VCaP (cell line): ENCODE data around the gene CABP7.
"Not testable (repeated sequence)": the region's sequence is repeated elsewhere in the genome, so short reads cannot be mapped to it uniquely, and the experiment has no call there.

Experiments
- H3K27ac ChIP-seq: fragments of 450-650 bp; 2 replicates; pipeline ENCODE4 v1.5.1; 2017
- CTCF ChIP-seq: fragments of 450-650 bp; conservative IDR thresholded peaks from 2 replicates; pipeline ENCODE4 v1.5.1; 2017; ENCODE audit warnings: mild to moderate bottlenecking, moderate library complexity

CABP7 gene

GRCh38 chr22:29751669-29752068, 31.9 kb downstream of the CABP7 start:
- TF ChIP-seq CTCF = no peak

GRCh38 chr22:29753808-29754657, 34.2 kb downstream of the CABP7 start:
- no peak for TF ChIP-seq CTCF
- no peak overlapping the region for H3K27ac ChIP-seq

More at GRCh38 chr22:29751669-29752068, 31.9 kb downstream of the CABP7 start:
- no peak overlapping the region for H3K27ac ChIP-seq

- H3K27ac ChIP-seq = not testable (repeated sequence)
Measured at GRCh38 chr22:29754658-29755395, 35.0 kb downstream of the CABP7 start.

- no peak overlapping the region for H3K27ac ChIP-seq
- no peak for TF ChIP-seq CTCF
Measured at GRCh38 chr22:29755889-29756288, 36.1 kb downstream of the CABP7 start.

GRCh38 chr22:29756341-29756740, 36.5 kb downstream of the CABP7 start:
- no peak for TF ChIP-seq CTCF
- H3K27ac ChIP-seq = no peak overlapping the region

- TF ChIP-seq CTCF = no peak
- H3K27ac ChIP-seq = no peak overlapping the region
Measured at GRCh38 chr22:29757096-29757495, 37.3 kb downstream of the CABP7 start.

- no peak for TF ChIP-seq CTCF
- H3K27ac ChIP-seq = no peak overlapping the region
Measured at GRCh38 chr22:29758068-29758622, 38.3 kb downstream of the CABP7 start.
